Measurements from ENCODE around the gene CNTNAP2. TPM values are rescaled to one million over a fixed set of nuclear protein-coding genes. Genes with fewer than 3 reads are reported as not detected.
A peak's percentile ranks its signal among the peaks of the same experiment; 100 is the strongest.

CNTNAP2 gene
- total and polyA plus RNA-seq, 2 of the 8 experiments (the other 6 are each of a cell fraction or from before 2014, with no cell fraction given) = 27.9 to 71.0 TPM

- CTCF ChIA-PET (ENCODE audit: partially characterized antibody) = no interaction called here
- Histone ChIP-seq H2BK20ac (ENCODE audit: low read length) (no peak overlapping the region), H3K79me2 (ENCODE audit: control insufficient read depth in 1 of 2, insufficient read depth in 2 of 2, low read length in 2 of 2) (no peaks in the 10 kb centered on the region), H2BK12ac (ENCODE audit: low read depth, low read length) (no peak overlapping the region), H3K23ac (ENCODE audit: insufficient read length) (no peak overlapping the region), H2BK120ac (replicated peaks; ENCODE audit: low read depth, low read length) (no peak overlapping the region), H4K91ac (replicated peaks; ENCODE audit: insufficient read length, low read length) (no peak overlapping the region), H3K36me3 (ENCODE audit: control insufficient read depth in 2 of 4, insufficient read depth in 4 of 4, low read length in 3 of 4) (no peaks in the 10 kb centered on the region), H3K14ac (ENCODE audit: insufficient read length) (no peak overlapping the region), H2AK5ac (ENCODE audit: low read depth, low read length) (no peak overlapping the region), H2BK5ac (ENCODE audit: low read depth, low read length) (no peak overlapping the region), H2BK15ac (ENCODE audit: low read length) (no peak overlapping the region), H3K4me1 (replicated peaks in 1 of 4; ENCODE audit: control insufficient read depth in 3 of 4, insufficient read depth in 4 of 4, low read length in 3 of 4) (peaks cover 1 to 7% (median 6%) of the 10 kb centered on the region in 4 experiments; a peak in 4 of 7 replicates), H3K4me3 (ENCODE audit: extremely low read depth in 1 of 4, insufficient read depth in 2 of 4, low read depth in 3 of 4, low read length in 4 of 4) (no peak overlapping the region), H4K8ac (ENCODE audit: extremely low read depth, insufficient read depth, low read length) (no peak overlapping the region), H3K27me3 (replicated peaks in 1 of 4; ENCODE audit: control insufficient read depth in 3 of 4, extremely low read depth in 1 of 4, insufficient read depth in 3 of 4, low read length in 3 of 4) (no peaks in the 10 kb centered on the region), H3K9ac (replicated peaks in 1 of 4; ENCODE audit: extremely low read depth in 1 of 4, low read depth in 3 of 4, low read length in 3 of 4) (no peak overlapping the region), H3K9me3 (ENCODE audit: insufficient read depth in 2 of 2, low read depth in 1 of 2, low read length in 1 of 2) (no peaks in the 10 kb centered on the region), H3K27ac (ENCODE audit: low read depth, low read length) (no peak overlapping the region), H3K4ac (replicated peaks; ENCODE audit: insufficient read length, low read depth, low read length) (no peak overlapping the region), H4K5ac (ENCODE audit: insufficient read length, low read depth, low read length) (no peak overlapping the region), H3K18ac (ENCODE audit: extremely low read depth, low read length) (no peak overlapping the region), H2AFZ (ENCODE audit: low read length) (no peak overlapping the region), H3K4me2 (ENCODE audit: insufficient read depth in 1 of 2, low read depth in 2 of 2, low read length in 2 of 2) (no peak overlapping the region), H3K23me2 (ENCODE audit: low read depth, low read length) (no peaks in the 10 kb centered on the region), H3K56ac (replicated peaks; ENCODE audit: insufficient read length, low read depth, low read length) (no peak overlapping the region), H3K79me1 (ENCODE audit: low read depth, low read length) (no peaks in the 10 kb centered on the region), H4K20me1 (replicated peaks in 1 of 2; ENCODE audit: control insufficient read depth in 1 of 2, insufficient read depth in 2 of 2, low read length in 2 of 2) (no peaks in the 10 kb centered on the region)
- 74% methylated on average over 1 of the region's 1 CpG; no CpG with 5 or more reads in 1 of the 2 experiments for WGBS, 2 experiments (ENCODE audit: extremely low coverage in 1 of 2, insufficient coverage in 1 of 2, insufficient read length in 1 of 2, insufficient replicate concordance in 2 of 2, low coverage in 1 of 2, low lambda C conversion rate in 2 of 2, missing lambda C conversion rate in 1 of 2)
- FAIRE-seq (no peak), DNase-seq (ENCODE audit: low read depth in 1 of 2, low spot score in 2 of 2) (peak in 1 of 2 experiments; percentile 31)
- TF ChIP-seq CHD1 (IDR thresholded peaks at IDR 0.05; ENCODE audit: low read depth, low read length) (no peak), YY1 (IDR thresholded peaks at IDR 0.05; ENCODE audit: low read depth, low read length) (0 out of 2 replicates have a peak, but pooled peaks have one; percentile 7), TCF12 (IDR thresholded peaks at IDR 0.05; ENCODE audit: low read depth, low read length) (0 out of 2 replicates have a peak, but pooled peaks have one; percentile 43), KDM5A (IDR thresholded peaks at IDR 0.05; ENCODE audit: low read length) (no peak)
- POLR2A ChIA-PET (ENCODE audit: partially characterized antibody) = no interaction called here
Measured at GRCh38 chr7:148304456-148304855, 2187.9 kb downstream of the CNTNAP2 start.
